Esophagus squamous epithelium (tissue), 4 donors: ENCODE results near the gene SLC39A7.

Experiments used
- POLR2A ChIP-seq, 4 donors: fragments of 450-650 bp; IDR thresholded peaks; one replicate each; pipeline ENCODE4 v1.6.1; 2017; ENCODE audit warnings: antibody characterized with exemption in 4 of 4, mild to moderate bottlenecking in 4 of 4, moderate library complexity in 3 of 4
- TF ChIP-seq, protein P1 (sequence below), 6 experiments: fragments of 450-650 bp in 4 of 6; fragments of 200-600 bp in 2 of 6; sonication (generic) in 2 of 6; IDR thresholded peaks; one replicate each; pipeline ENCODE4 v1.5.1; 2016 to 2019; ENCODE audit warnings: antibody characterized with exemption in 6 of 6, mild to moderate bottlenecking in 4 of 6, moderate library complexity in 4 of 6

DNA sequence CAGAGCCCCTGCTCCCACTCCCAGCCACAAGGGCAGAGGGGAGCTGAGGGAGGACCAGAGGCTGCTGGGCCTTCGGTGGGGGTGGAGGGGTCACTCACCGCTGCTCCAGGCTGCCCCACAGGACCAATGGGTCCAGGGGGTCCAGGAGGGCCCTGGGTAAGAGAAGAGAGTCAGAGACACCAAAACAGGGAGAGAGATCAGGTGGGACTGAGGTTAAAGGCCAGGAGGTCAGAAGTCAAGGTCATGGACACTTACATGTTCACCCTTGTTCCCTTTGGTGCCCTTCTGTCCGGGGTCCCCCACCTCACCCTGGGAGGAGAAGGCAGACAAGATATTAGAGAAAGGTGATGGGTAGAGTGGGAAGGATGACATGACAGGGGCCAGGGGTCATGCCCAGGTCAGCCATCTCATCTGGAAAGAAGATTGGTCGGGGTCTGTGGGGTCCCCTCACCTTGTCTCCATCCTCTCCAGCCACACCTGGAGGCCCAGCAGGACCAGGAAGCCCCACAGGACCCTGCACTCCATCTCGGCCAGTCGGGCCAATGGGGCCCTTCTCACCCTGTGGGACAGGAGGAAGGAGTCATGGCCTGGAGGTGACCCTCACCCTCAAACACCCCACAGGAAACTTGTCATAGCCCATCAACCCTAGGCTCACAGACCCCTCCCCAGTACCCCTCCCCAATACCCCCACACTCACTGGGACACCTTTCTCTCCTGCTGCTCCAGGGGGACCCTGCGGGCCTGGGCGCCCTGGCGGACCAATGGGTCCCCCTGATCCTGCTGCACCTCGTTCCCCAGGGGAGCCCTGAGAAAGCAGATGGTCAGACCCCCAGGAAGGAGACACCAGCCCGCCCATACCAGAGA is 29.4 kb upstream of the SLC39A7 start:
- TF ChIP-seq, protein P1, sequence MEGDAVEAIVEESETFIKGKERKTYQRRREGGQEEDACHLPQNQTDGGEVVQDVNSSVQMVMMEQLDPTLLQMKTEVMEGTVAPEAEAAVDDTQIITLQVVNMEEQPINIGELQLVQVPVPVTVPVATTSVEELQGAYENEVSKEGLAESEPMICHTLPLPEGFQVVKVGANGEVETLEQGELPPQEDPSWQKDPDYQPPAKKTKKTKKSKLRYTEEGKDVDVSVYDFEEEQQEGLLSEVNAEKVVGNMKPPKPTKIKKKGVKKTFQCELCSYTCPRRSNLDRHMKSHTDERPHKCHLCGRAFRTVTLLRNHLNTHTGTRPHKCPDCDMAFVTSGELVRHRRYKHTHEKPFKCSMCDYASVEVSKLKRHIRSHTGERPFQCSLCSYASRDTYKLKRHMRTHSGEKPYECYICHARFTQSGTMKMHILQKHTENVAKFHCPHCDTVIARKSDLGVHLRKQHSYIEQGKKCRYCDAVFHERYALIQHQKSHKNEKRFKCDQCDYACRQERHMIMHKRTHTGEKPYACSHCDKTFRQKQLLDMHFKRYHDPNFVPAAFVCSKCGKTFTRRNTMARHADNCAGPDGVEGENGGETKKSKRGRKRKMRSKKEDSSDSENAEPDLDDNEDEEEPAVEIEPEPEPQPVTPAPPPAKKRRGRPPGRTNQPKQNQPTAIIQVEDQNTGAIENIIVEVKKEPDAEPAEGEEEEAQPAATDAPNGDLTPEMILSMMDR (IDR thresholded peaks at IDR 0.05): no peak
- no peak for TF ChIP-seq POLR2A (IDR thresholded peaks at IDR 0.05)
